Sigmoid colon (tissue), 7 donors: ENCODE data around the gene DAGLA. TPM values are rescaled to one million over a fixed set of nuclear protein-coding genes. Genes with fewer than 3 reads are reported as not detected.

ENCODE experiments used
- DNase-seq: peaks from one replicate; pipeline ENCODE4 v3.0.0-alpha.2; 2019
- H3K27ac ChIP-seq, 4 donors: fragments of 200-600 bp; sonication (generic); one replicate each; pipeline ENCODE4 v1.5.1; 2016 to 2019; ENCODE audit warnings: mild to moderate bottlenecking in 1 of 4
- H3K27me3 ChIP-seq, 3 donors: fragments of 200-600 bp; sonication (generic); one replicate each; pipeline ENCODE4 v1.5.1; 2019; ENCODE audit warnings: mild to moderate bottlenecking in 1 of 3
- H3K36me3 ChIP-seq, 4 donors: fragments of 200-600 bp; sonication (generic); one replicate each; pipeline ENCODE4 v1.5.1; 2016 to 2019
- H3K4me1 ChIP-seq, 4 donors: fragments of 200-600 bp; sonication (generic); one replicate each; pipeline ENCODE4 v1.5.1; 2017 to 2019
- H3K4me3 ChIP-seq, 4 donors: fragments of 200-600 bp; sonication (generic); one replicate each; pipeline ENCODE4 v1.5.1; 2017 to 2019; ENCODE audit warnings: mild to moderate bottlenecking in 2 of 4, moderate library complexity in 1 of 4
- H3K9me3 ChIP-seq, 4 donors: fragments of 200-600 bp in 3 of 4; sonication (generic) in 3 of 4; one replicate each; pipeline versions ENCODE4 v1.5.1 to v1.6.1; 2013 to 2019
- CTCF ChIP-seq, 4 experiments: fragments of 450-650 bp in 3 of 4; fragments of 200-600 bp in 1 of 4; IDR thresholded peaks; one replicate each; pipeline ENCODE4 v1.5.1; 2016 to 2019; ENCODE audit warnings: antibody characterized with exemption in 4 of 4, mild to moderate bottlenecking in 3 of 4, moderate library complexity in 2 of 4
- EP300 ChIP-seq, 4 donors: sonication (generic); formaldehyde crosslinking; IDR thresholded peaks; one replicate each; pipeline ENCODE4 v1.6.1; 2017; ENCODE audit warnings: antibody characterized with exemption in 4 of 4
- POLR2A ChIP-seq, 2 donors: fragments of 450-650 bp; IDR thresholded peaks; one replicate each; pipeline ENCODE4 v1.6.1; 2016; ENCODE audit warnings: antibody characterized with exemption in 2 of 2, mild to moderate bottlenecking in 2 of 2, moderate library complexity in 2 of 2
- POLR2AphosphoS5 ChIP-seq, 4 donors: sonication (generic); formaldehyde crosslinking; IDR thresholded peaks; one replicate each; pipeline ENCODE4 v1.6.1; 2017; ENCODE audit warnings: antibody characterized with exemption in 4 of 4
- WGBS, 2 donors: extraction: QIAGEN DNeasy Blood & Tissue Kit; methylation state at CpG; one replicate each; pipeline ENCODE4 v1.1.7; 2013; 5-methylcytosine and 5-hydroxymethylcytosine counted together
- intact Hi-C: fragments of 100-400 bp; cut with DNase I; formaldehyde crosslinking; loops from one replicate; pipeline ENCODE4 v1.15.1; 2023
- polyA plus RNA-seq, 3 donors: library from polyadenylated mRNA; stranded (reverse); fragments of 200-250 nt; gene quantifications; one replicate each; pipeline ENCODE4 v1.2.3, GENCODE V29; 2013
- total RNA-seq, 4 donors: library from RNA; depleted of rRNA; stranded (reverse); fragments of >200 nt; gene quantifications; one replicate each; pipeline ENCODE4 v1.1.0, GENCODE V29; 2016
- donor health status: healthy with polysubstance abuse.
- donor health status: Bipolar disorder and iron deficiency.
- donor health status: healthy.

Gene DAGLA
- total and polyA plus RNA-seq, 7 donors, result 1.8 to 6.2 (median 2.1) TPM

- WGBS, 2 donors, result 91% methylated on average over 15 of the region's 15 CpGs
- TF ChIP-seq EP300 (IDR thresholded peaks at IDR 0.05), result no peak
- TF ChIP-seq POLR2A (IDR thresholded peaks at IDR 0.05), result no peak
- no peak for TF ChIP-seq CTCF (IDR thresholded peaks at IDR 0.05)
- TF ChIP-seq POLR2AphosphoS5 (IDR thresholded peaks at IDR 0.05), result no peak
- Histone ChIP-seq H3K4me1 (peaks cover 0 to 21% (median 16%) of the 10 kb centered on the region in 4 donors), H3K36me3 (no peaks in the 10 kb centered on the region), H3K27ac (no peak overlapping the region), H3K9me3 (no peaks in the 10 kb centered on the region), H3K4me3 (no peak overlapping the region), H3K27me3 (no peaks in the 10 kb centered on the region)
- no peak for DNase-seq
- intact Hi-C loops, result no loop called here
Observed at GRCh38 chr11:61704838-61705237, 24.6 kb downstream of the DAGLA start.

- no peak overlapping the region for H3K27ac ChIP-seq
Observed at GRCh38 chr11:61706452-61707400, 26.5 kb downstream of the DAGLA start.

GRCh38 chr11:61707574-61707973 is 27.4 kb downstream of the DAGLA start:
- H3K36me3 ChIP-seq, result no peaks in the 10 kb centered on the region
- H3K4me1 ChIP-seq, result no peaks in the 10 kb centered on the region
- intact Hi-C loops, result no loop called here
- TF ChIP-seq EP300 (IDR thresholded peaks at IDR 0.05) (no peak), POLR2AphosphoS5 (IDR thresholded peaks at IDR 0.05) (no peak), POLR2A (IDR thresholded peaks at IDR 0.05) (no peak), CTCF (IDR thresholded peaks at IDR 0.05) (no peak)
- no peaks in the 10 kb centered on the region for H3K27me3 ChIP-seq
- no peak overlapping the region for H3K4me3 ChIP-seq
- DNase-seq, result no peak
- H3K9me3 ChIP-seq, result no peaks in the 10 kb centered on the region
- WGBS, 2 donors, result 19 to 76% methylated on average over 9 of the region's 9 CpGs
- no peak overlapping the region for H3K27ac ChIP-seq

More at GRCh38 chr11:61706452-61707400, 26.5 kb downstream of the DAGLA start:
- WGBS, 2 donors, result 68 to 85% methylated on average over 27 of the region's 27 CpGs
- Histone ChIP-seq H3K4me1 (peaks cover 0 to 2% (median 0%) of the 10 kb centered on the region in 4 donors), H3K9me3 (no peaks in the 10 kb centered on the region), H3K27me3 (no peaks in the 10 kb centered on the region), H3K36me3 (no peaks in the 10 kb centered on the region), H3K4me3 (no peak overlapping the region)
- no peak for DNase-seq
- intact Hi-C loops, result no loop called here
- TF ChIP-seq POLR2AphosphoS5 (IDR thresholded peaks at IDR 0.05), result no peak
- no peak for TF ChIP-seq EP300 (IDR thresholded peaks at IDR 0.05)
- no peak for TF ChIP-seq POLR2A (IDR thresholded peaks at IDR 0.05)
- no peak for TF ChIP-seq CTCF (IDR thresholded peaks at IDR 0.05)

GRCh38 chr11:61709110-61709509 is 28.9 kb downstream of the DAGLA start:
- intact Hi-C loops, result no loop called here

GRCh38 chr11:61709572-61709971 is 29.4 kb downstream of the DAGLA start:
- WGBS, 2 donors, result 77 to 86% methylated on average over 7 of the region's 7 CpGs

More at GRCh38 chr11:61709110-61709509, 28.9 kb downstream of the DAGLA start:
- Histone ChIP-seq H3K9me3 (no peaks in the 10 kb centered on the region), H3K27ac (no peak overlapping the region), H3K4me3 (no peak overlapping the region), H3K4me1 (no peaks in the 10 kb centered on the region), H3K27me3 (no peaks in the 10 kb centered on the region), H3K36me3 (no peaks in the 10 kb centered on the region)
- 93 to 95% methylated on average over 7 of the region's 7 CpGs for WGBS, 2 donors
- TF ChIP-seq EP300 (IDR thresholded peaks at IDR 0.05), result no peak
- no peak for DNase-seq

More at GRCh38 chr11:61709572-61709971, 29.4 kb downstream of the DAGLA start:
- H3K27me3 ChIP-seq, result no peaks in the 10 kb centered on the region
- no peak overlapping the region for H3K27ac ChIP-seq
- TF ChIP-seq POLR2A (IDR thresholded peaks at IDR 0.05) (no peak), CTCF (IDR thresholded peaks at IDR 0.05) (no peak), EP300 (IDR thresholded peaks at IDR 0.05) (no peak), POLR2AphosphoS5 (IDR thresholded peaks at IDR 0.05) (no peak)
- H3K4me3 ChIP-seq, result no peak overlapping the region
- no peaks in the 10 kb centered on the region for H3K4me1 ChIP-seq
- H3K36me3 ChIP-seq, result no peaks in the 10 kb centered on the region
- no peak for DNase-seq
- intact Hi-C loops, result no loop called here
- no peaks in the 10 kb centered on the region for H3K9me3 ChIP-seq
